Measurements from ENCODE around the gene TMEM266.

- no peak for TF ChIP-seq CTCF (IDR thresholded peaks at IDR 0.05)
- no peak for TF ChIP-seq EP300 (IDR thresholded peaks at IDR 0.05)
Observed at GRCh38 chr15:76149291-76149915, 89.6 kb downstream of the TMEM266 start.

Measured in sigmoid colon (tissue), 4 donors.